ENCODE measurements around the gene ZFP36L2. TPM values are rescaled to one million over a fixed set of nuclear protein-coding genes. Genes with fewer than 3 reads are reported as not detected.

ZFP36L2 gene
- total RNA-seq, 1 experiment from 2014 or later: 34.3 TPM

GRCh38 chr2:43203373-43203772 lies 23.0 kb downstream of the ZFP36L2 start:
- Histone ChIP-seq H4K20me1 (ENCODE audit: insufficient read depth) (no peaks in the 10 kb centered on the region), H3K36me3 (ENCODE audit: low read depth) (no peaks in the 10 kb centered on the region), H3K79me2 (ENCODE audit: low read depth) (no peaks in the 10 kb centered on the region), H3K27ac (no peak overlapping the region), H3K9me2 (ENCODE audit: insufficient read depth) (no peaks in the 10 kb centered on the region), H3K4me1 (replicated peaks; ENCODE audit: insufficient read depth) (peaks cover 62% of the 10 kb centered on the region), H3K4me2 (no peak overlapping the region), H2AFZ (no peak overlapping the region), H3K9me3 (ENCODE audit: insufficient read depth, low read depth) (no peaks in the 10 kb centered on the region), H3K27me3 (ENCODE audit: insufficient read depth, low read depth) (no peaks in the 10 kb centered on the region), H3K4me3 (no peak overlapping the region), H3F3A (ENCODE audit: insufficient read depth, low read depth) (peaks cover 35% of the 10 kb centered on the region)
- no TSS peak for BruUV-seq (replicated peaks)
- intact Hi-C loops (cut with micrococcal nuclease; ENCODE audit: unreplicated experiment): no loop called here
- CTCF ChIA-PET: no interaction called here
- DNase-seq: no peak
- POLR2A ChIA-PET (ENCODE audit: unreplicated experiment): interaction anchor here (0.7 to 0.9 kb wide), 2 partner anchors 46 to 82 kb away, joined by 4 to 10 read pairs; no protein-coding TSS in a partner anchor
- TF ChIP-seq EZH2 (IDR thresholded peaks at IDR 0.05; ENCODE audit: low read depth) (no peak), CTCF (conservative IDR thresholded peaks at IDR 0.05) (no peak)

GRCh38 chr2:43202289-43202688 lies 24.1 kb downstream of the ZFP36L2 start:
- no peak for TF ChIP-seq CTCF (conservative IDR thresholded peaks at IDR 0.05)
- TF ChIP-seq EZH2 (IDR thresholded peaks at IDR 0.05; ENCODE audit: low read depth): no peak
- H3K27ac ChIP-seq: no peak overlapping the region
- no peak overlapping the region for H3K4me3 ChIP-seq
- intact Hi-C loops (cut with micrococcal nuclease; ENCODE audit: unreplicated experiment): no loop called here
- CTCF ChIA-PET: no interaction called here
- POLR2A ChIA-PET (ENCODE audit: unreplicated experiment): interaction anchor here (0.6 kb wide), 1 partner anchor 85 kb away, joined by 7 read pairs; no protein-coding TSS in a partner anchor
- no peak for DNase-seq
- no peaks in the 10 kb centered on the region for H3K36me3 ChIP-seq (ENCODE audit: low read depth)
- no peak overlapping the region for H3K4me2 ChIP-seq
- no peak overlapping the region for H2AFZ ChIP-seq
- H3K9me2 ChIP-seq (ENCODE audit: insufficient read depth): no peaks in the 10 kb centered on the region
- H3F3A ChIP-seq (ENCODE audit: insufficient read depth, low read depth): peaks cover 32% of the 10 kb centered on the region
- H4K20me1 ChIP-seq (ENCODE audit: insufficient read depth): no peaks in the 10 kb centered on the region
- H3K4me1 ChIP-seq (replicated peaks; ENCODE audit: insufficient read depth): peaks cover 52% of the 10 kb centered on the region
- BruUV-seq (replicated peaks): no TSS peak
- H3K9me3 ChIP-seq (ENCODE audit: insufficient read depth, low read depth): no peaks in the 10 kb centered on the region
- H3K27me3 ChIP-seq (ENCODE audit: insufficient read depth, low read depth): no peaks in the 10 kb centered on the region
- no peaks in the 10 kb centered on the region for H3K79me2 ChIP-seq (ENCODE audit: low read depth)

- H3K9me3 ChIP-seq (ENCODE audit: insufficient read depth, low read depth): no peaks in the 10 kb centered on the region
- no peak overlapping the region for H2AFZ ChIP-seq
- DNase-seq: no peak
- no peaks in the 10 kb centered on the region for H3K9me2 ChIP-seq (ENCODE audit: insufficient read depth)
- H3F3A ChIP-seq (ENCODE audit: insufficient read depth, low read depth): peaks cover 25% of the 10 kb centered on the region
- no peaks in the 10 kb centered on the region for H4K20me1 ChIP-seq (ENCODE audit: insufficient read depth)
- no peak overlapping the region for H3K4me2 ChIP-seq
- CTCF ChIA-PET: interaction anchor here (0.9 kb wide), 1 partner anchor 176 kb away, joined by 3 read pairs; no protein-coding TSS in a partner anchor
- H3K36me3 ChIP-seq (ENCODE audit: low read depth): no peaks in the 10 kb centered on the region
- POLR2A ChIA-PET (ENCODE audit: unreplicated experiment): no interaction called here
- H3K4me3 ChIP-seq: no peak overlapping the region
- no peaks in the 10 kb centered on the region for H3K79me2 ChIP-seq (ENCODE audit: low read depth)
- H3K4me1 ChIP-seq (replicated peaks; ENCODE audit: insufficient read depth): peaks cover 44% of the 10 kb centered on the region
- intact Hi-C loops (cut with micrococcal nuclease; ENCODE audit: unreplicated experiment): loop anchor here (2.0 kb wide), 3 partner anchors 17 to 33 kb away; no protein-coding TSS in a partner anchor
- H3K27me3 ChIP-seq (ENCODE audit: insufficient read depth, low read depth): no peaks in the 10 kb centered on the region
- BruUV-seq (replicated peaks): no TSS peak
- no peak for TF ChIP-seq CTCF (conservative IDR thresholded peaks at IDR 0.05)
- TF ChIP-seq EZH2 (IDR thresholded peaks at IDR 0.05; ENCODE audit: low read depth): no peak
- H3K27ac ChIP-seq: peak overlapping the region; percentile 86
These were observed 24.9 kb downstream of the ZFP36L2 start for GRCh38 chr2:43201497-43201896.
